ENCODE data around the gene FYB1. TPM values are rescaled to one million over a fixed set of nuclear protein-coding genes. Genes with fewer than 3 reads are reported as not detected.

The FYB1 gene
- polyA plus RNA-seq, 4 donors: 3.7 to 4.8 (median 4.4) TPM

DNA sequence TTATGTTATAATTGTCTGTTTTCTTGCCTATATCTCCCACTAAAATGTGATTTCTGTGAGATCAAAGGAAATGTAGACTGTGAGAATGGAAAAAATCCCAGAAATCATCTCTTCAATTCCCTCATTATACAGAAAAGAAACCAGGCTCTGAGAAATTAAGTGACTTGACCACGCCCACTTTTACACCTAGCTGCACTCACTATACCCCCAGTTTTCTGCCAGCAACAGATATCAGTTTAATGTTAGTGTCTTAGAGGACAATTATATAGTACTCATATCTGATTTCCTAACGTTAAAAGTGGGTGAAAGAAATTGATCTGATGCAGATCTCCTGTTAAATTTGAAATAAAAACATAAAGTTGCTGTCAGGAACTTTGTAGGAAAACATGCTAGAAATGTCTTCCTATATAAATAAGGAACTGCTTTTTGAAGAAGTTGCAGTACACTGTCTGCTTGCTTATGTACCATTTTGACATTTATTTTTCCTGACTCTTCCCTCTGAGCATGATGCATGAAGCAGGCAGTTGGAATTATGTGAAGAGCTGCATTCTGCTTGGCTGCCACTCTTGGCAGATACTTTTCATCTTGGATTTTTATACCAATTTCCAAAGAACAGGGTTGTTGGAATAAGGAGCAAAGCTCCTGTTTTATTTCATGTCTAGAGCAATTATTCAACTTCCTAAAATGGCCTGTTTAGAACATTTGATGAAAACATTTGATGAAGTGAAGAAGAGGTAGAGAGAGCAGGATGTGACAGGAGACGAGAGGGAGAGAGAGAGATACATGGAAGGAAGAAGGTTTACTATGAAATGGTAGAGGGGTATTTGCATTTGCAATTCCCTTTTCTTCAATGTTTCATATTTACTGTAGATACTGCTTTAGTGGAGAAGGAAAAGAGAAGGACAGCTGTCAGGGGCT is 87.9 kb downstream of the FYB1 start:
- DNase-seq (ENCODE audit: low read depth in 4 of 4, low spot score in 3 of 4): no peak

DNA sequence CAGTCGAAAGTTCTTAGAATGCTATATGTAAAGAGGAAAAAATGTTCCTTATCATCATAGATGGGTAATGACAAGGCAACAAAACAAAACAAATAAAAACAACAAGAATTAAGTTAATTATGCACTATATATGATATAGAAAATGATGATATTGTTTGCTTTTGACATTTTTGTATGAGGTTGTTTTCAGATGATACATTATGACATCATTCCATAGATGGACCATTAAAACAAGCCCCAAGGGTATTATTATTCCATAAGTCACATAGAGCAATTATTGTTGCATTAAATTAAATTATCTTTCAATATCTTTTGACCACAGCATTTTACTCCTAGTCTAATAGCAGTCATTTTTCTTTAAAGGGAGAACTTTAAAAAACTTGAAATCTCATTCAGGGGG is 88.6 kb downstream of the FYB1 start:
- no peak for DNase-seq (ENCODE audit: low read depth in 4 of 4, low spot score in 3 of 4)

DNA sequence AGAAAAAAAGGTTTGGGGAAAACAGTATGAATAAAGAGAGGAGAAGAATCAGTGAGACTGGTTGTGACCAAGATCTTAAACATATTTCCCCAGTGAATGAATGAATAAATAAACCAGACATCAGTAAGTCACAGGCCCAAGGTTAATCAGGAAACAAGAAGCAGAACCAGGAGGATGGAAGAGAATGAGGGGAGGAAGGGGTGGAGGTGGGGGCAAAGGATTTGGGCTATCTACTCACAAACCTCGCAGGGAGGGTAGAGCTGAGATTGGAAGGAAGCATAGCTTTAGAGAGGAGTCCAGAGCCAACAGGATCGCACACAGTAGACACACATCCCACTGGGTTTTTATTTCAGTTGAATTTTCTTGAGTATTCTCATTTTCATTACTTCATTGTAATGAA is 97.4 kb downstream of the FYB1 start:
- no peak for DNase-seq (ENCODE audit: low read depth in 4 of 4, low spot score in 3 of 4)

- no peak for DNase-seq (ENCODE audit: low read depth in 4 of 4, low spot score in 3 of 4)
Observed at GRCh38 chr5:39121315-39121714, 98.0 kb downstream of the FYB1 start.

GRCh38 chr5:39120052-39120420 is 99.3 kb downstream of the FYB1 start:
- no peak for DNase-seq (ENCODE audit: low read depth in 4 of 4, low spot score in 3 of 4)

DNA sequence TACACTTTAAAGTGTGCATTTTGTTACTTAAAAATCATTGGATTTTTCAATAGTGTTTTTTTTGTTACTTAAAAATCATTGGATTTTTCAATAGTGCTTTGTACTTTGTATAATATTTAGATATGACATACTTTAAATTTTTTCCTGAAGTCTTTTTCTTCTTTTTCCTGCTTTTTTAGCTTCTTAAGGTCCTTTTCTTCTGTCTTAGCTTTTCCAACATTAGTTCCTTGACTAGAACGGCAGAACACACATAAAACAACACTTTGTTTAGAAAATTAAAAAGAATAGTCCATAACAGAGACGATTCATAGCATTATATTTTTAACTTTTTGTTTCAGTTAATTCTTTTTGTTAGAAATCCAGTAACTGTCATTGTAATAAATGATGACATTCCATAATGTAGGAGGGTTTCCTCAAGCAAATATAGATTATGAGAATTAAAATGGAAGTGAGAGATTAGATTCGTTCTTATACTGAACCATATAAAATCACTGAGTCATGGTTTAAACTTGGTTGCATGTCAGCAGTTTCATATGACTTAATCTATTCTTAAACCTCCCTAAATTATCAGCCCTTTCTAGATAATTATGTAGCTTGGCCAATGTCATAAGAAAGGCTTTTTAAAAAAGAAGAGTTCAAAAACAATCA is 99.8 kb downstream of the FYB1 start:
- no peak for DNase-seq (ENCODE audit: low read depth in 4 of 4, low spot score in 3 of 4)

DNA sequence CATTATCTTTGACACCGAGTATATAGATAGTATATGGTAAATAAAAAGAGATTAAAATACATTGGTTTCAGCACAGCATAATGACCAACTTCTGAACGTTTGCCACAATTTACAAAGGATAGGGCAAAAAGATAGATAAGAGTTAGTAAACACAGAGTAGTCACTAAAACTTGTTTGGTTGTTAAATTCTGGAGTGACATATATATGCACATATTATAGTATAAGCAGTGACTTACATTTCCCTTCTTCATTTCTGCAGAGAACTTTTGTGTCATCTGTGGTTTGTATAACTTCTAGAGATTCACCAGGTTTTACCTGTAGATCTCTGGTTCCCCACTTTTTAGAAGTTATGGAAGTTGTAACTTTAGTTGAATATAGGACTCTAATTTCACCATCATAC is 100.7 kb downstream of the FYB1 start:
- no peak for DNase-seq (ENCODE audit: low read depth in 4 of 4, low spot score in 3 of 4)

DNA sequence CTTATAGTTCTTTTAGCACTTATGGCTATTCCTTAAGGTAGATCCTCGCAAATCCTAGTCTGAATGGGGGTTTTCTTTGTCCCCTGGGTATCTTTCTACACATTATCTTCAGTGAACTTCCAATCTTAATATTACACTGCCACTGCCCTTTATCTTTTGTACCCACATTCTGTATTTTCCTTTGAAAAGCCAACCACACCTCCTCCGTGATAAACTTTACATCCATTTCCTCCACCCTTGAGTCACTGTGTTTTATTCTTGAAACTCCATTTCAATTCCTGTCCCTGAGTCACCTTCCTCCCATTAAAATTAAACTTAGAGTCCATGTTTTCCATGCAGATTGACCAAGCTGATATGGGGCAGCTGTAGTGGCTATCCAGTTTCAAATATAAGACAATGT is 102.0 kb downstream of the FYB1 start:
- DNase-seq (ENCODE audit: low read depth in 4 of 4, low spot score in 3 of 4): no peak

DNA sequence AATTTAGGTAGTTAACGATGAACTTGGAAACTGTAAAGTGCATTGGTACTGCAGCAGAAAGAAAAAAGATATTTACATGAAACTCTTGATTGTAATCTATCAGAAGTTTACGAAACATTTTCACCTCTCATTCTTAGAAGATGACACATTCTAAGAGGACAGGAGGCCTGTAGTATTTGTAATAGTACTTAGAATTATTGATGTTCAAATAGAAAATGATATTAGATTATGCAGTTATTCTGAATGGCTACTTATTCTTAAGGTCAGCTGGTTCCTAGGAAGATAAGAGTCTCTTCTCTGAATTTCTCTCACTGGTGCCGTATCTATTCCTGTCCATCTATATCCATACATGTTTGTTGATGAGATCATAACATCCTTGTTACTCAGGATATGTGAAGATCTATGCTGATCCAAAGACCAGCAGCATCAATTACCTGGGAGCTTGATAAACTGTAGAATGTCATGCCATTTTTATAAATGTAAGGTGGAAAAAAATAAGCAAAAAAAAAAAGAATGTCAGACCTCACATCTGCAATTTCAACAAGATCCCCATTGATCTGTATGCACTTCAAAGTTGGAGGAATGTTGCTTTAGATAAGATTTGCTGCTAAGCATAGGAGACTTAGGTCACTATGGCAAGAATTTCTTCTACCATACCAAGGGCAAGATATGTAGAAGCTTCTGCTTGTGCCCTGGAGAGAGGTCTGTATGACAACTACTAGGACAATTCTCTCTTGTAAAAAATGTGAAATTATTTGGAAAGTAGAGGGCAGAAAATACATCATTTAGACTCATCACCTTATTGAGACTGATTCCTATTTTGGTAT is 102.8 kb downstream of the FYB1 start:
- no peak for DNase-seq (ENCODE audit: low read depth in 4 of 4, low spot score in 3 of 4)

DNA sequence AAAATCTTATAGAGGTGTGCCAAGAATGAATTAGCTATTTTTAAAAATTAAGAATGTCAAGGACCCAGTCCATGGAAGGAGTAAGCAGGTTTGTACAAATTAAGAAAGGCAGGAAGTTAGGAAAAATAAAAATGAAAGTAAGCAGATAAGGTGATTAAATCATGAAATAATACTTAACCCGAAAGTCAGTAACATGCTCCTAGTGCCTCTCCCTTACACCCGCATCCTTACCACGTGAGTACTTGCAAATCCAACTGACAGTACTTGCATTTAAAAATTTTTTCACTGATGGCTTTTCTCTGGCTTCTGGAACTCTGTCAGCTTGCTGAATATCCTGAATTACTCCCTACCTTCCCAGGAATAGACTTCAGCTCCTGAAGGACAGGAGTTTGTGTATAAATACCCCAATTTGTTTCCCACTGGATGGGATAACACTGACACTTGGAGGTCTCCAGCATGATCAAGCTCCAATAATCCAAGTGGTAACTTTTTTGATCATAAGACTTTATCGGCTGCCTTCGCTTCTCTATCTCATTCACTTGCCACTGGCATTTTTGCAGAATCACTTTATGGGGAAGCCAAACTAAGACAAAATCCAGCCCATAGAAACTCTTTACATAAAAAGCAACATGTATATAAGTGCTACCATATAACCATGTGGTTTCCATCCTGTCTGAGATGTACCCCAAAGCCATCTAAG is 103.6 kb downstream of the FYB1 start:
- DNase-seq (ENCODE audit: low read depth in 4 of 4, low spot score in 3 of 4): no peak

DNA sequence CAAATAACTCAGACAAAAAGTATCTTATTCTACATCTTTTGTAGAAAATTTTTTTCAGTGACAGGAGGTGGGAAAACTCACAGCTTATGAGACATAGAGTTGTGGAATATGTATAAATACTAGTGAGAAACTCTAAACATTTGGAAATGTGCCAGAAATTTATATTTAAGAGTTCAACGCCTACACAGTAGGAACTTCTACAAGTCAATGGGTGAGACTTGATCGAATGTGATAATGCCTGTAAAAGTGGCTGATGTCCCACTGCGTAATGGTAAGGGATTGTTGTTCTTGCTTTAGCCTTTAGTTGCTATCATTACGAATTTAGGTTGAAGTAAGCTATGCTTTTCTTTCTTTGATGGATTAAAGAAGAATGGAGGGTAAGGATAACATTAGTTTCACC is 105.2 kb downstream of the FYB1 start:
- no peak for DNase-seq (ENCODE audit: low read depth in 4 of 4, low spot score in 3 of 4)

- DNase-seq (ENCODE audit: low read depth in 4 of 4, low spot score in 3 of 4): no peak
Observed at GRCh38 chr5:39113354-39113953, 105.9 kb downstream of the FYB1 start.

DNA sequence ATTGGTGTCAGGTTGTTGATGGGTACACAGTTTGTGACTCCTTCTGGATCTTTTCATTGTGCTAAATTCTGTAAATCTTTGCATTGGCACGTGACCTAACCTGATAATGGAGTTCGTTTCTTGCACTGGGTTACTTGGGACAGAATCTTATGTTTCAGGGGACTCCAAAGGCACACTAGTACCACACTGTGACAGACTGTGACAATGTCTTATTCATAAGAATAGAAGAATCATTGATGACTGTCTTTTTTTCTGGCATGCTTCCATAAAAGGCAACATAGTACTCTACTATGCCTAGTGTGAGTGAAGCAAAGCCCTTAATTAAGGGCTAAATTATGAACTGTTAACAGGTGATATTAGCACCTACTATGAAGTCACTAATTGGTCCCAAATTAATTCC is 109.8 kb downstream of the FYB1 start:
- DNase-seq (ENCODE audit: low read depth in 4 of 4, low spot score in 3 of 4): no peak

- DNase-seq (ENCODE audit: low read depth in 4 of 4, low spot score in 3 of 4): no peak
Observed at GRCh38 chr5:39108987-39109386, 110.4 kb downstream of the FYB1 start.

DNA sequence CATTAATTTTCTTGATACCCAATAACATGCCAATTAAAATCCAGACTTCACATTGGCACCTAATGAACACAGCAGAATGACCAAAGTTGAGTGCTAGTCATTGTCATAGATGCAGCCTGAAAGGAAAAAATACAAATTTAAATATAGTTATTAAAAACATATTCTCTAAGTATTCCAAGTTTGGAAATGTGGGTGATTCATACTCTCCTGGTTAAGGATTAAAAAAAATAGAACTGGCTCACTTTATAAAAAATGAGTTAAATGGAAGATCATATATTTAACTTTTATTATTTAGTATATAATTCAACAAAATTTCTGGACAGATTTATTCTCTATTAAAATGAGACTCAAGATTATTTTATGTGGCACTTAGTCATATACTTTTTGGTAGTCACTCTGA is 112.0 kb downstream of the FYB1 start:
- no peak for DNase-seq (ENCODE audit: low read depth in 4 of 4, low spot score in 3 of 4)

- DNase-seq (ENCODE audit: low read depth in 4 of 4, low spot score in 3 of 4): no peak
Observed at GRCh38 chr5:39106322-39106721, 113.0 kb downstream of the FYB1 start.

GRCh38 chr5:39104221-39104620 is 115.1 kb downstream of the FYB1 start:
- no peak for DNase-seq (ENCODE audit: low read depth in 4 of 4, low spot score in 3 of 4)

- DNase-seq (ENCODE audit: low read depth in 4 of 4, low spot score in 3 of 4): no peak
Observed at GRCh38 chr5:39102684-39103155, 116.6 kb downstream of the FYB1 start.

DNA sequence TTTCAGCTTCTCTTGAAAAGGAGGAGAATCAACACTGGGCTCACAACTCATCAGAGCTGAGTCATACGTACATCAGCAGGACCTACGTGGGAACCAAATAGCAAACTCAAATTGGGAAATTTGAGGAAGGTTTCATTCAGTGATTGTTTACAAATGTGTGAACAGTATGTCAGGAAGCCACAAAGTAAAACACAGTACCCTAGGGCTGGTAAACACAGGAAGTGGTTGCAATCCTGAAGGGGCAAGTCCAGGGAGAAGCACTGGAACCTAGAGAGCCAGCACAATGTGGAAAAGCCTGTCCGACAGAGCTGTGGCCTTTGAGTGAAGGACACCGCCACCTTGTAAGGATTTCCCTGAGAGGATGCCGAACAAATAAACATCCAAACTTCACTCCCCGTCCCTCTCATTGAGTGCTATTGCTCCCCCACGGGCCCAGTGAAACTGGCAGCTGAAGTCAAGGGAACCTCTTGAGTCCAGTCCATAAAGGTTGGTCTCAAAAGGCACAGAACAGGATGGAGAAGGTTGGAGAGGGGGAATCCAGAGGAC is 118.4 kb downstream of the FYB1 start:
- DNase-seq (ENCODE audit: low read depth in 4 of 4, low spot score in 3 of 4): no peak

GRCh38 chr5:39100301-39100850 is 119.0 kb downstream of the FYB1 start:
- no peak for DNase-seq (ENCODE audit: low read depth in 4 of 4, low spot score in 3 of 4)

All from left renal pelvis (tissue), 4 donors.